GM19025 (cell line): ENCODE results near the gene TBRG4.

Source experiments
- ATAC-seq: cut with Tn5 transposase; IDR thresholded peaks from one replicate; pipeline ENCODE4 v1.9.1; 2021; ENCODE audit warnings: mild to moderate bottlenecking, low read depth, moderate library complexity; ENCODE audit not compliant: unreplicated experiment

Gene TBRG4

DNA sequence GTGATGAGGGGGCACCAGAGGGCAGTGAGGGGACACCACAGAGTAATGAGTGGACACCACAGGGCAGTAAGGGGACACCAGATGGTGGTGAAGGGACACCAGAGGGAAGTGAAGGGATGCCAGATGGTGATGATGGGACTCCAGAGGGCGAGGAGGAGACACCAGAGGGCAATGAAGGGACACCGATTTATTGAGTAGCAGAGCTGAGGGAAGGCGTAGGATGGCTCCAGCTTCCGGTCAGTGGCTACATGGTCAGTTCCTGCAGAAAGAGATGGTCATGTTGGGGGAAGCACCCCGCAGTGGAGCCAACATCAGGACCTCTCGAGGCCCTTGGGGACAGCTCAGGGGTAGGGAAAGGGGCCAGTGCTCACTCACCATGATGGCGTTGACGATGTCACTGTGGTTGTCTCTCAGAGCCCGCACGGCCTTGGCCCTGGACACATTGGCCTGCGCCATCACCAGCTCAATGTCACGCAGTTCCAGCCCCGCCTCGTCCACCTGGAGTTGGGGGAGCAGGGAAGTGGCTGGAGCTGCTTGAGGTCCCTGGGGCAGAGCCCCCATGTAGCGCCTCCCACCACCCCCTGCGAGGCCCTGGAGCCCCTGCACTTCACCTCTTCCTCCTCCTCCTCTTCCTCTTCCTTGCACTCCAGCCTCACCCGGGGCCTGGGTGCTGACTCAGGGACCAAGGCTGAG is 31.1 kb downstream of the TBRG4 start:
- no peak for ATAC-seq

DNA sequence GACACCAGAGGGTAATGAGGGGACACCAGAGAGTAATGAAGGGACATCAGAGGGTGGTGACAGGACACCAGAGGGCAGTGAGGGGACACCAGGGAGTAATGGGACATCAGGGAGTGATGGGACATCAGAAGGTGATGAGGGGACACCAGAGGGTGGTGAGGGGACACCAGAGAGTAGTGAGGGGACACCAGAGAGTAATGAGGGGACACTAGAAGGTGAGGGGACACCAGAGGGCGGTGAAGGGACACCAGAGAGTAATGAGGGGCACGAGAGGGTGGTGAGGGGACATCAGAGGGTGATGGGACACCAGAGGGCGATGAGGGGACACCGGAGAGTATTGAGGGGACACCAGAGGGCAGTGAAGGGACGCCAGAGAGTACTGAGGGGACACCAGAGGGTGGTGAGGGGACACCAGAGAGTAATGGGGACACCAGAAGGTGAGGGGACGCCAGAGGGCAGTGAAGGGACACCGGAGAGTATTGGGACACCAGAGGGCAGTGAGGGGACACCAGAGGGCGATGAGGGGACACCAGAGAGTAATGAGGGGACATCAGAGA is 33.3 kb downstream of the TBRG4 start:
- no peak for ATAC-seq

DNA sequence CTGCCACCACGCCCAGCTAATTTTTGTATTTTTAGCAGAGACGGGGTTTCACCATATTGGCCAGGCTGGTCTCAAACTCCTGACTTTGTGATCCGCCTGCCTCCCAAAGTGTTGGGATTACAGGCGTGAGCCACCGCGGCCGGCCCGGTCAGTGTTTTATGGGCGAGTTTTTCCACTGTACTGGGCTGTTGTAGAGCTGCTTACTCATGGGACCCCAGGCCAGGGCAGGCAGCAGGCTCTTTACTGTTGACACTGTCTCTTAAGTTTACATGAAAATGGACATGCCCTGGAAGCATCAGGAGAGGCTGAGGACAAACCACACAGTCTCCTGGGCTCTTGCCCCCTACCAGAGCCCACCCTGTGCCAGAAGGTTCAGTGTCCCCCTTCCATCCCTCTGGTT is 33.9 kb downstream of the TBRG4 start:
- ATAC-seq, result no peak

DNA sequence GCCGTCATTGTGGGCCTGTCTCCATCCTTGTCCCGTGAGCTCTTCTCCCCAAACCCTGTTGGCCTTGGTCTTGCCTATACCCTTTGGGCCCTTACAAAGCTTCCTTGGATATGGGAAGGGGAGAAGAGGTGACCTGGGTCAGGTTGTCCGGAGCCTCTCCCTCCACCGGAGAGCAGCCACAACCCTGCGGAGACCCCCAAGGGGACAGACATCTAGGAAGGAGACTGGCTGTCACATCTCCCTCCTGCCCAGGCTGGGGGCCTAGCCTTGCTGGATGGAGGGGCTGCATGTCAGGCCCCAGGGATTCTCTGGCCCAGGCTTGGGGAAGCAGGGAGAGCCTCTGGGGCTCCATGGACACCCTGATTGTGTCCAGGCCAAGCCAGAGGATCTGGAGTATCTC is 34.6 kb downstream of the TBRG4 start:
- no peak for ATAC-seq

DNA sequence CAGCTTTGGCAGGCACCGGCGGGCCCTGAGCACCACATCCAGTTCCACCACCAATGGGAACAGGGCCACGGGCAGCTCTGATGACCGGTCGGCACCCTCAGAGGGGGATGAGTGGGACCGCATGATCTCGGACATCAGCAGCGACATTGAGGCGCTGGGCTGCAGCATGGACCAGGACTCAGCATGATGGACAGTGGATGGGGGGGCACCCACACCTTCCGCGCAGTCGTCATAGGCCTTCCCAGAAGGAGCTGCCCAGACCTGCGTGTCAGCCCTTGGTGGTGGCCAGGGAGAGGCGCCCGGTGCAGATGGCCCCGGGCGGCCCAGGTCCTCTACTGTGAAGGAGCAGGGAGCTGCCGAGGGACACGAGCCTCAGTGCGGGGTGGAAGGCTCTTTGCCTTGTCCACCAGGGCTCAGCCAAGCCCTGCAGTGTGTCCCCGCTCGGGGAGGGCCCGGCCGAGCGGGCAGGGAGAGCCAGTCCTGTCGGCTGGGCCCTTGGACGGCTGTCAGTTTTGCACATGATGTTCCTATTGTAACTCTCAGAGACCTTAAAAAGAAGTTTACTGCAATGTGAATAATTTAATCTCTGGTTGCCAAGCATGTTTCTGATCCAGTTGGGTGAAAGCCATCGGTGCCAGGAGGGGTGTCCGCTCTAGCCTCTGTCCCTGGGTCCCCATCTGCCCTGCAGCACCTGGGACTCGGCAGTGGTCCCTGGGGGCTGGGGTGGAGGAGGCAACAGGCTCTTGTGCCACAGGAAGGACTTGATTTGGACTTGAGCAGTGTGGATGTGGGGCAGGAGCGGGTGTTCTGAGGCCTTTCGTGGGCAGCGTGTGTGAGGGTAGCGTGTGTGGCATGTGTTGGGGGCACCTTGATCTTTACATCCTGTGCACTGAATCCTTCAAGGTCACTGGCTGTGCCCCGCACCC is 35.4 kb downstream of the TBRG4 start:
- ATAC-seq, result no peak

DNA sequence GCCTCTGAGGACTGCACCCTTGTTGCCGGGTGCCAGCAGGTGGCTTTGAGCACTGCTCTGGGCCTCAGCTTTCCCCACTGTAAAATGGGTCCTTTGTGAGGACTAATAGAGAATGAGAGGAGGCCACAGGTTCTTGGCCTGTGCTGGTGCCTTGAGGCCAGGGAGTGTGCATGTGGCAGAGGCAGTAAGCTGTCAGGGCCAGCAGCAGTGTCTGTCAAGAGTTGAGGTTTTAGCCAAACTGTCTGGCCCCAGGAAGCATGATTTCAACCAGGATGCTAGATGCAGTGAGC is 36.2 kb downstream of the TBRG4 start:
- ATAC-seq, result no peak

DNA sequence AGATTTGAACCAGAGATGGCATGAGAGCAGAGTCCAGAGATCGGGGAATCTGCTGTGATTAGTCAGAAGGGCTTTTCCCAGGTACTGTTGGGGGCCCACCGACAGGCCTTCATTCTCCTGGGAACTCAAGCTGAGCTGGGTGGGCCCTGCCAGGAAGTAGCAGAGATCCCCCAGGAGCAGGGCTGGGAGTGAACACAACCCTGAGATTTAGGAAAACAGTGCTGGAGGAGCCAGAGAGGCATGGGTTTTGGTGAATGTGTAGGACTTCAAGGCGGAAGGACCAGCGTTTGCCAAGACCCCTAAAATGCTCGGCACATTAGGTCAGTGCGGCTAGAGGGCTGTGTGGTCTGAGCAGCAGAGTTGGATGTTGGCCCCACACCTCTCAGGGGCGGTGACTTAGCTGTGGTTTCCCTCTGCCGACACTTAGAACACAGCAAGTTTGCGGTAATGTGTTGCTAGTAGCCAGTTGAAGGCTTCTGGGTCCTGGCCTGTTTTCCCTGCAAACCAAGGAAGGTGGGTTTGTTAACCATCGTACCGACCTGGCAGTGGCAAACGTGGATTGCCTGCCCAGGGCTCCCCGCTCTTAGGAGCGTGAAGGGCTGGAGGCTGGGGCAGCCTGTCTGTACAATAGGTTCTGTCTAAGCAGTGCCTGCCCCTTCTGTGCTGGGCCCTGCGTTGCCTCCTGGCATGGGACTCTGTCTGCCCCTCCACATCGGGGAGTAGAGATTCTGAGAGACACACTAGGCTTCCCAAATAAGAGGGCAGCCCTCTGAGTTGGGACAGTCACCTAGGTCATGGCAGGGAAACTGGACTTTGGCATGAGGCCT is 36.8 kb downstream of the TBRG4 start:
- no peak for ATAC-seq

DNA sequence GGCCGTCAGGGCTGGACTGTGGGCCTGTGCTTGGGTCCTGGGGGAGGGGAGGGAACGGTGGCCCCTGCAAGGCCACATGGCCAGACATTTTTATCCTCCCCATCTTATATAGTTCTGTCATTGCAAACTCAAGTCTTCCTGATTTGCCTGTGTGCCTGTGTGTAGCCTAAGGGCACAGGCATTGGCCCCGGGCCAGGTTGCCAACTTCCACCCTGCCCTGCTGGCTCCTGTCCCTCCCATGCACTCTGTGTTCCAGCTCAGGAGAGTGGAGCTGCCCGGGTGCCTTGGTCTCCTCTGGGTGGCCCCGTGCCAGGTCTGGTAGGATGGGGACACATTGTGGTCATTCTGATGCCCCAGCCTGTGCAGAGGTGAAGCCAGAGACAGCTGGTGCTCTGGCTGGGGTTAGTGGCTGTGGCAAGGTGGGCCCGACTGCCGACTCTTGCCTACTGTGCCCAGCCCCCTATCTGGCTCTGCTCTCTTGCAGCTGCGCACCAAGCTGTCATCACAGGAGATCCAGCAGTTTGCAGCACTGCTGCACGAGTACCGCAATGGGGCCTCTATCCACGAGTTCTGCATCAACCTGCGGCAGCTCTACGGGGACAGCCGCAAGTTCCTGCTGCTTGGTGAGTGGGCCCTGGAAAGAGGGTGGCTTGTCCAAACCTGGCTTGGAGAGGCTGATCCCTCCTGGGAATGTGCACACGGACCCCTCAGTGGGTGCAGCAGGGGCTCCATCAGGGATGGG is 37.5 kb downstream of the TBRG4 start:
- no peak for ATAC-seq

DNA sequence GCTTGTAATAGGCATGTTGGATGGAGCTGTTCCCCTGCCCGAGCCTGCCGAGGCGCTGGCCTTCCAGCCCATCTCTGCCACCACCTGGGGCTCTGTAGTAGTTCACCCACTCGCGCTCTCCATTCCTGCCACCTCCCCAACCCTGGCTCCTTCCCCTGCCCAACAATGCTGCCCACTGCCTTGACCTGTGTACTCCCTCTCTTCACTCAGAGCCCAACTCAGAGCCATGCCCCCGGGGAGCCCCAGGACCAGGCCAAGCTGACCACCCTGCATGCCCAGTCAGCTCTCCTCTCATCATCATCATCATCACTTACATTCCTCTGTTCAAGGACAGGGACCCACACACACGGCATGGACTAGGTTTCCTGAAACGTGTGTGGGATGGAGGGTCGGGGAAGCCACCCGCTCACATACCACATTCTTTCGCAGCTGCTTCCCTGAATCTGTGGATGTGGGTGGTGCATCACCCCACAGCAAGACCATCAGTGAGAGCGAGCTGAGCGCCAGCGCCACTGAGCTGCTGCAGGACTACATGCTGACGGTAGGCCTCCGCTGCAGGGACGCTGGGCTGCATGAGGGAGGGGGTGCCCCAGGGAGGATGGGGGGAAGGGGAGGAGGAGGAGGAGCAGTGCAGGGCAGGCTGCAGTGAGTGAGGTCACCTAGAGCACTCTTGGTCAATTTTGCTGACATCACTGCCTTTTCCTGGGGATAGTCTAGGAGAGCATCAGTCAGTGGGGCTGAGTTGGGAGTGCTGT is 38.3 kb downstream of the TBRG4 start:
- ATAC-seq, result no peak

DNA sequence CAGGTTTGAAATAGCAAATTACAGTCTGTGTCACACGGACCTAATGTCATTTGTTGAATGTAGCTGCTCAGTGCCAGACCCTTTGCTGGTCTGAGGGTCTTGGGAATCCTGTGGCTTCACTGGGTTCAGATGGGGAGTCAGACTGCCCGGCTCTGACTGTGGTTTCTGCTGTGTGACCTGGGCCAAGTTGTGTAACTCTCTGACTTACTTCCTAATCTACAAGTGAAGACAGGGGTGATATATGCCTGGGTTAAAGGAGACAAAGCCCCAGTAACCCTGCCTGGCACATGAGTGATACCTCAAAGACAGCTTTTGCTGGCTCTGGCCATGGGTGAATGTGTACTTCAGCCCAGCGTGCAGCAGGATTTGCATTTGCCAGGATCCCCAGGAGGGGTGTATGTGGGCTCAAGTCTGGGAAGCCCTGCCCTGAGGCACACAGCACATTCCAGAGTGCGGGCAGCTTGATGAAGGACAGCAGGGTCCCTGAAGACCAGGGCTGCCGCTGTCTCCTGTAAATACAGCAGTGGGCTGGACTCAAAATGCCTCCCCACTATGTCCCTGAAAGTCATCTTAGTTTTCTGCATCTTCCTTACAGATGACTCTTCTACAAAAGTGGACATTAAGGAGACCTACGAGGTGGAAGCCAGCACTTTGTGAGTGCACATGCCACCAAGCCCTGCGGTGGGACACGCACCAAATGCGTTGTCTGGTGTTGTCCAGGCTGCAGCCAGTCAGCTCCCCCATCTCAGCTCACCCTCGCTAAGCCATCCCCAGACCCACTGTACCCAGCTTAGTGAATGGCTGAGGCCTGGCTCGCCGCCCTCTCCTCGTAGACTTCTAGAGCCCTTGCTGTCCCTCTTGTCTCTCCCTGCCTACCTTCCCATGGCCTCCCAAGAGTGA is 39.1 kb downstream of the TBRG4 start:
- no peak for ATAC-seq

DNA sequence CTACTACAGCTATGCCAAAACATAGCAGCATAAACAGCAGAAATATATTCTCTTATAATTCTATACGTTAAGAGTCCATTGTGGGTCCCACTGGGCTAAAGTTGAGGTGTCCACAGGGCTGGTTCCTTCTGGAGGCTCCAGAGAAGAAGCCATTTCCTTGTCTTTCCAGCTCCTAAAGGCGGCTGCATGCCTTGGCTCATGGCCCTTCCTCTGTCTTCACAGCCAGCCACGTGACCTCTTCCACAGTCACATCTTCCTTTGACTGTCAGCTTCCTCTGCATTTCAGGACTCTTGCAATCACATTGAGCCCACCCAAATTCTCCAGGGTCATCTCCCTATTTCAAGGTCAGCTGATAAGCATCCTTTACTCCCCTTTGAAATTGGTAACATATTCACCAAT is 40.0 kb downstream of the TBRG4 start:
- no peak for ATAC-seq

DNA sequence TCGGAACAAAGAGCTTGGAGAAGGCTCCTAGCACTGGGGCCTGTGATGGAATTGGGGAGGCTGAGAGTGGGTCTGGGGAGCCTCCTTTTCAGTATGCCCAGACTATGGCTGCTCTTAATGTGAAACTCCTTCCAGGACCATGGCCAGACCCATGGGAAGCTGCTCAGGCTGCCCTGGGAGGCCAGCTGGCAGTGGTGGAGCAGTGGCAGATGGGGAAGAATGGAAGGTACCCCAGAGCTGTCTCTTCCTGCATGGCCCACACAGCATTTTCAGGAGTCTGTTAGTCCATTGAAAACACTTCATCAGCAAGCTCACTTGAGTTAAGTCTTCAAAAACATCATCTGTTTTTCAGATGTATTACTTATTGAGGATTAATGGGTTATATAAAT is 41.2 kb downstream of the TBRG4 start:
- ATAC-seq, result no peak

DNA sequence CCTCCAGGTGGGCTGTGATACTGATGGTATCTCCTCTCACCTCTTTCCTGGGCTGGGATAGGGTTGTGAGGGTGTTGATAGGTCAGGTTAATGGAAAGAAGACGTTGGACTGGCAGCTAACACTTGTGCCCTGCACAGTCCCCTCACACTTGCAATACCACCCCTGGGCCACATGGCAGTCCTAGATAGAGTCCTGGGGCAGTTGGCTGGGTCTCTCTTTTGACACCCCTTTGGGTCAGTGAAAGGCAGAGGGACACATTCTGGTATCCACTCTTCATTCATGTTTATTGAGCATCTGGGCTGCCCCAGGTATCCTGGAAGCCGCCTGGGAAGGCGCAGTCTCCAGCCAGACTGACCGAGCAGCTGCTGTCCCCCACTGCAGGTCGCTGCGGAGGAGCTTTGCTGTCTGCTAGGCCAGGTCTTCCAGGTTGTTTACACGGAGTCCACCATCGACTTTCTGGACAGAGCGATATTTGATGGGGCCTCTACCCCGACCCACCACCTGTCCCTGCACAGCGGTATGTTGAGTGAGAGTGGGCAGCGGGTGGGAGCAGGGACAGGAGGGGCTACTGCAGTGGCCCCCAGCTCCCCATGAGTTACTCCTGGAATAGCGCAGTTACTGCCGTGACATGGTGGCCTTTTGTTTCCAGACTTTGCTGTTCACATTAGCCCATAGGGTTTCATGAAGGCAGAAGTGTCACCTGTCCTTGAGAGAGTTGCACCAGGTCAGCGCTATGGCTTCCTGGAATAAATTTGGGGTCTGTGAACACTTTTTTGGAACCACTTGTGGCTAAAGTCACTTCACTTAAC is 41.8 kb downstream of the TBRG4 start:
- no peak for ATAC-seq

DNA sequence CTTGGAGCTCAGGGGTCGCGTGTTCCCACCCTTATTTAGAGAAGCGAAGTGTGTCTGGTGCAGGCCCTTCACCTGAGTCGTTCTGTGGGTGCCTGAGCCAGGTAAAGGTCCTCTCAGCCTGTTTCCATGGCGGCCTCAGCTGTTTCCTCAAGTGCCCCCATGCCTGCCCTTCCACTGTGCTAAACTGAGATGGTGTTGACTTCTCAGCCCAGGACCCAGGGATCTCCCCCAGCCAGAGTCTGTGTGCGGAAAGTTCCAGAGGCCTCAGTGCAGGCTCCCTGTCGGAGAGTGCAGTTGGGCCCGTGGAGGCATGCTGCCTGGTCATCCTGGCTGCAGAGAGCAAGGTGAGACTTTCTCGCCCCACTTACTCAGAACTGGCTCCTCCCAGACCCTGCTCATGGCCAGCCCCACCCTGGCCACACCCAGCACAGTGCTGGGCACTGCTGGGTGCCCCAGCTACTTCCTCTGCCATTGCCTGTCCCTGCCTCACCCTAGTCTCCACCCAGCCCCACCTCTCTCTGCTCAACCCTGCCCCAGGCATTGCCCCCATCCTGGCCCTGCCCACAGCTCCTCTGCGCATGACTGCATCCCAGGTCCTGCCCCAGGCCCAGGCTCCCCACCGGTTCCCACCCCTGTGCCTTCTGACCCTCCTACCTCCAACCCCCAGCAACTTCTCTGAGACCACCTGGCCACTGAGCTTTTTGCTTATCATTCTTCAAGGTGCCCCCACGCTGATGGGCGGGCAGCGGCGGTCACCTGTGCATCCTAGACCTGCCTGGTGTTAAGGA is 43.1 kb downstream of the TBRG4 start:
- no peak for ATAC-seq

DNA sequence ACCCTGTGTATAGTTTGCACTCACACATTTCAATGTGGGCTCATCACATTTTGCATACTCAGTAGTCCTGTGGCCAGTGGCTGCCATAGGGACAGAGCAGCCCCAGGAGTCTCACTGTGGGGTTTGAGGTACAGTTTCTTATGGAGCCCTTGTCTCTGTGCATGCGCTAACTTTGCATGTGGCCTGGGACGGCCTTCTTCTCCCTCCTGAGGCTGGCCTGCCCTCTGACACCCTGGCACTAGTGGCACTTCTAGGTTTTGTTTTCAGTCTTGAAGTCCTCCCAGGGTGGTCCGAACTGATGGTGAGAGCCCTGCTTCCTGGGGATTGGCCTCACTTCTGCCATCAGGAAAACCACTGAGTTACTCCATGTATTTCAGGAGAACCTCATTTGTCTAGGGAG is 43.9 kb downstream of the TBRG4 start:
- no peak for ATAC-seq

DNA sequence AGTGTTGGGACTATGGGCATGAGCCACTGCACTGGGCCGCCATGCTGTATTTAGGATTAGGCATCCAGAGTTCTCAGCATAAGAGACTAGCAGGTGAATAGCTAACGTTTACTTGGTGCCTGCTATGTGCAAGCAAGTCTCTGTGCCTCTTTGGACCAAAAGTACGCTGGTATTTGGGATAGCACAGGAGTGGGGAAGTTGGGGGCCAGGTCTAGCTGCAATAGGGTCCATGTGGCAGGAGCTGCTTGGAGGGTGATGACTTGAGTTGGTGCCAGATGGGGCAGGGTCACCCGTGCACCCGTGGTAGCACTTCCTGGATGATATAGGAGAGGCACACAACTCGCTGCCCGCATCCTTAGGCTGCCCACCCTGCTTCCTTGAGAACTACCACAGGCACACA is 45.1 kb downstream of the TBRG4 start:
- no peak for ATAC-seq
